ENCODE data around the gene BMP3.
A peak's percentile ranks its signal among the peaks of the same experiment; 100 is the strongest.

Gene BMP3

GRCh38 chr4:81081156-81081555 is 50.6 kb downstream of the BMP3 start:
- in situ Hi-C loops (cut with HindIII; ENCODE audit: low sequenced_read_pairs): no loop called here

DNA sequence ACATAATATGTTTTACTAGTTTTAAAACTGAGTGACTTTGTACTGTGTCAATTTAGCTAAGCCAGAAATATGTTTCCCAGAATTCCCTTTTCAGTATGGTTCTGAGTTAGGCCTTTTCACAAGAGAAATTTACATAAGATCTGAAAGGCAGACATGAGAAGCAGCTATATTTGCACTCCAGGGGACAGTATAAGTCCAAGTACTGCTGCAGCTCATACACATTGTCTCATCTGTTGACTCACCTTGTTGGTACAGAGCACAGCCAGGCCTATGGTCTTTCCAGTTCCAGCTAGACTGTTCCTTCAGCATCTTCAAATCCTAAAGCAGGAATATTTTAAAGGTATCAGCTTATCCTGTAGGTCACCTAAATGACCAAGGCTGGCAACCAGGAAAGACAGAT is 53.5 kb downstream of the BMP3 start:
- TF ChIP-seq, protein P1, sequence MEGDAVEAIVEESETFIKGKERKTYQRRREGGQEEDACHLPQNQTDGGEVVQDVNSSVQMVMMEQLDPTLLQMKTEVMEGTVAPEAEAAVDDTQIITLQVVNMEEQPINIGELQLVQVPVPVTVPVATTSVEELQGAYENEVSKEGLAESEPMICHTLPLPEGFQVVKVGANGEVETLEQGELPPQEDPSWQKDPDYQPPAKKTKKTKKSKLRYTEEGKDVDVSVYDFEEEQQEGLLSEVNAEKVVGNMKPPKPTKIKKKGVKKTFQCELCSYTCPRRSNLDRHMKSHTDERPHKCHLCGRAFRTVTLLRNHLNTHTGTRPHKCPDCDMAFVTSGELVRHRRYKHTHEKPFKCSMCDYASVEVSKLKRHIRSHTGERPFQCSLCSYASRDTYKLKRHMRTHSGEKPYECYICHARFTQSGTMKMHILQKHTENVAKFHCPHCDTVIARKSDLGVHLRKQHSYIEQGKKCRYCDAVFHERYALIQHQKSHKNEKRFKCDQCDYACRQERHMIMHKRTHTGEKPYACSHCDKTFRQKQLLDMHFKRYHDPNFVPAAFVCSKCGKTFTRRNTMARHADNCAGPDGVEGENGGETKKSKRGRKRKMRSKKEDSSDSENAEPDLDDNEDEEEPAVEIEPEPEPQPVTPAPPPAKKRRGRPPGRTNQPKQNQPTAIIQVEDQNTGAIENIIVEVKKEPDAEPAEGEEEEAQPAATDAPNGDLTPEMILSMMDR (IDR thresholded peaks at IDR 0.05; ENCODE audit: low read depth, low read length): peak; percentile 48
- no peak overlapping the region for H3K4me3 ChIP-seq (ENCODE audit: low read depth, low read length)
- peak; percentile 33 for DNase-seq (ENCODE audit: low read depth, low spot score)
- in situ Hi-C loops (cut with HindIII; ENCODE audit: low sequenced_read_pairs): no loop called here

More at GRCh38 chr4:81081156-81081555, 50.6 kb downstream of the BMP3 start:
- H3K4me3 ChIP-seq (ENCODE audit: low read depth, low read length): no peak overlapping the region
- TF ChIP-seq, protein P1 (IDR thresholded peaks at IDR 0.05; ENCODE audit: low read depth, low read length): no peak
- DNase-seq (ENCODE audit: low read depth, low spot score): no peak

DNA sequence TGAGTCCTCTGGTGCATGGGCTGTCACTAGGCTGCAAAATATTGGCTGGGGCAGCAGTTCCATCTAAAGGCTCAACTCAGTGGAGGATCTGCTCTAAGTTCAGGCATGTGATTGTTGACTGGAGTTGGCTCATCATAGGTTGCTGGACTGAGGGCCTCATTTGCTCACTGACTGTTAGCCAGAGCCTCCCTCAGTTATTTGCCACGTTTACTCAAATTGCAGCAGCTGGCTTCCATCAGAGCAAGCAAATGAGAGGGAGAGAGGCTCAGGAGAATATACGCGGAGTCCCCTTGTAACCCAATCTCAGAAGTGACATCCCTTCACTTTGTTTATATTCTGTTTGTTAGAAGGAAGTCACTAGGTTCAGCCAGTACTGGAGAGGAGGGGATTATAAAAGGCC is 54.1 kb downstream of the BMP3 start:
- in situ Hi-C loops (cut with HindIII; ENCODE audit: low sequenced_read_pairs): no loop called here
- no peak for DNase-seq (ENCODE audit: low read depth, low spot score)
- TF ChIP-seq, protein P1 (IDR thresholded peaks at IDR 0.05; ENCODE audit: low read depth, low read length): no peak
- no peak overlapping the region for H3K4me3 ChIP-seq (ENCODE audit: low read depth, low read length)

- TF ChIP-seq, protein P1 (IDR thresholded peaks at IDR 0.05; ENCODE audit: low read depth, low read length): no peak
- in situ Hi-C loops (cut with HindIII; ENCODE audit: low sequenced_read_pairs): no loop called here
- DNase-seq (ENCODE audit: low read depth, low spot score): no peak
- H3K4me3 ChIP-seq (ENCODE audit: low read depth, low read length): no peak overlapping the region
Measured at GRCh38 chr4:81085291-81085690, 54.8 kb downstream of the BMP3 start.

- TF ChIP-seq, protein P1 (IDR thresholded peaks at IDR 0.05; ENCODE audit: low read depth, low read length): no peak
- in situ Hi-C loops (cut with HindIII; ENCODE audit: low sequenced_read_pairs): no loop called here
- no peak for DNase-seq (ENCODE audit: low read depth, low spot score)
- H3K4me3 ChIP-seq (ENCODE audit: low read depth, low read length): no peak overlapping the region
Measured at GRCh38 chr4:81085979-81086378, 55.5 kb downstream of the BMP3 start.

DNA sequence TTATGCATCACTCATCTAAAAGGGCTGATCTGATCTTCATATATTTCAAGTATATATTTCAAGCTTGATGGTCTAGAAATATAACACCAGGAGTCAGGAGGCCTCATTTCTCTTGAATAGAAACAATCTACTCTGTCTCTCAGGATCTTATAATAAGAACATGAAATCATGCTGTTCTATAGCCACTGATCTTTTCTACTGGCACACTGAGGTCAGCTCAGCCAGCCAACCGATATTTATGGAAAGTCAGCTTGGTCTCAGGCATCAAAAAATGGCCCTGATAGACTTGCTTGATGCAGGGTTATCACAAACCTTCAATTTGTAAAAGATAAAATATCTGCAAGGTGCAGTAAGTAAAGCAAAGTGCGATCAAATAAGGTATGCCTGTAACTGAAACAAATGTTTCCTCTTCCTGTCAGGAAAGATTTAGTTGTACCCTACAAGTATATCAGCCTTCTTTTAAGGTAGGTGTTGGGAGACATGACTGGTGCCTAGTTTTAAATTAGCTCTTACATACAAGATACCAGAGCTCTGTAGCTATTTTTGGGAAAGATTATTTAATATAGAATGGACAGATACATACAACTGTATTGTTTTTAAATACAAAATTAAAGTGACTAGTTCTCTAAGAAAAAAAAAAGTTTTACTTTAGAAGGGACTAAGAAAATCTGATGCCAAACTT is 63.4 kb downstream of the BMP3 start:
- no peak overlapping the region for H3K4me3 ChIP-seq (ENCODE audit: low read depth, low read length)
- in situ Hi-C loops (cut with HindIII; ENCODE audit: low sequenced_read_pairs): no loop called here
- TF ChIP-seq, protein P1 (IDR thresholded peaks at IDR 0.05; ENCODE audit: low read depth, low read length): no peak

More for the DNA sequence above, 63.4 kb downstream of the BMP3 start:
- DNase-seq (ENCODE audit: low read depth, low spot score): no peak
